OCI-LY7 (cell line): ENCODE results near the gene SLC12A9.

ENCODE experiments used
- EZH2phosphoT487 ChIP-seq: fragments of 200-600 bp; sonication (generic); IDR thresholded peaks from 2 replicates; pipeline ENCODE4 v1.6.1; 2018; ENCODE audit warnings: low read depth, borderline replicate concordance, mild to moderate bottlenecking, mixed run types, antibody characterized with exemption, low read length, moderate library complexity, mixed read lengths
- TF ChIP-seq, protein P1 (sequence below): fragments of 200-600 bp; sonication (generic); conservative IDR thresholded peaks from 2 replicates; pipeline ENCODE4 v1.5.1; 2014; ENCODE audit warnings: mild to moderate bottlenecking, antibody characterized with exemption, low read length, moderate library complexity, mixed read lengths

DNA sequence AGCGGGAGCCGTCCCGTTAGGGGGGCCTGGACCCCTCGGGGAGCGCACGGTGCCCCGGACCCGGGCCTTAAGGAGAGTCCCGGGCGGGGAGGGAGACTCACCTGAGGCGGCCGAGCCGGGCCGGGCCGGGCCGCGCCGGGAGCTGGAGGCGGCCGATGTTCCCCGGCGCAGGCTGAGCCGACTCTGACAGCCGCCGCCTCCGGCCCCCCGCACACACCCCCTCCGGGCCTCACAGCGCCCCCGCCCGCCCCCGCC, 43.1 kb downstream of the SLC12A9 start, which contains the start of gene ACHE:
- TF ChIP-seq, protein P1, sequence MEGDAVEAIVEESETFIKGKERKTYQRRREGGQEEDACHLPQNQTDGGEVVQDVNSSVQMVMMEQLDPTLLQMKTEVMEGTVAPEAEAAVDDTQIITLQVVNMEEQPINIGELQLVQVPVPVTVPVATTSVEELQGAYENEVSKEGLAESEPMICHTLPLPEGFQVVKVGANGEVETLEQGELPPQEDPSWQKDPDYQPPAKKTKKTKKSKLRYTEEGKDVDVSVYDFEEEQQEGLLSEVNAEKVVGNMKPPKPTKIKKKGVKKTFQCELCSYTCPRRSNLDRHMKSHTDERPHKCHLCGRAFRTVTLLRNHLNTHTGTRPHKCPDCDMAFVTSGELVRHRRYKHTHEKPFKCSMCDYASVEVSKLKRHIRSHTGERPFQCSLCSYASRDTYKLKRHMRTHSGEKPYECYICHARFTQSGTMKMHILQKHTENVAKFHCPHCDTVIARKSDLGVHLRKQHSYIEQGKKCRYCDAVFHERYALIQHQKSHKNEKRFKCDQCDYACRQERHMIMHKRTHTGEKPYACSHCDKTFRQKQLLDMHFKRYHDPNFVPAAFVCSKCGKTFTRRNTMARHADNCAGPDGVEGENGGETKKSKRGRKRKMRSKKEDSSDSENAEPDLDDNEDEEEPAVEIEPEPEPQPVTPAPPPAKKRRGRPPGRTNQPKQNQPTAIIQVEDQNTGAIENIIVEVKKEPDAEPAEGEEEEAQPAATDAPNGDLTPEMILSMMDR = no peak
- TF ChIP-seq EZH2phosphoT487 = no peak
